Measurements from ENCODE around the gene GLIS1. TPM values are rescaled to one million over a fixed set of nuclear protein-coding genes. Genes with fewer than 3 reads are reported as not detected.
A peak's percentile ranks its signal among the peaks of the same experiment; 100 is the strongest.

Gene GLIS1
- total RNA-seq, 1 donor from 2014 or later, result 1.6 TPM

GRCh38 chr1:53603431-53603830, 135.5 kb downstream of the GLIS1 start:
- Mint-ChIP-seq H3K27me3 (ENCODE audit: low read depth) (peaks cover 4% of the 10 kb centered on the region), H3K4me1 (peaks cover 4% of the 10 kb centered on the region), H3K9me3 (no peaks in the 10 kb centered on the region), H3K27ac (no peak overlapping the region), H3K36me3 (no peaks in the 10 kb centered on the region), H3K4me3 (no peak overlapping the region)
- TF ChIP-seq, protein P1, sequence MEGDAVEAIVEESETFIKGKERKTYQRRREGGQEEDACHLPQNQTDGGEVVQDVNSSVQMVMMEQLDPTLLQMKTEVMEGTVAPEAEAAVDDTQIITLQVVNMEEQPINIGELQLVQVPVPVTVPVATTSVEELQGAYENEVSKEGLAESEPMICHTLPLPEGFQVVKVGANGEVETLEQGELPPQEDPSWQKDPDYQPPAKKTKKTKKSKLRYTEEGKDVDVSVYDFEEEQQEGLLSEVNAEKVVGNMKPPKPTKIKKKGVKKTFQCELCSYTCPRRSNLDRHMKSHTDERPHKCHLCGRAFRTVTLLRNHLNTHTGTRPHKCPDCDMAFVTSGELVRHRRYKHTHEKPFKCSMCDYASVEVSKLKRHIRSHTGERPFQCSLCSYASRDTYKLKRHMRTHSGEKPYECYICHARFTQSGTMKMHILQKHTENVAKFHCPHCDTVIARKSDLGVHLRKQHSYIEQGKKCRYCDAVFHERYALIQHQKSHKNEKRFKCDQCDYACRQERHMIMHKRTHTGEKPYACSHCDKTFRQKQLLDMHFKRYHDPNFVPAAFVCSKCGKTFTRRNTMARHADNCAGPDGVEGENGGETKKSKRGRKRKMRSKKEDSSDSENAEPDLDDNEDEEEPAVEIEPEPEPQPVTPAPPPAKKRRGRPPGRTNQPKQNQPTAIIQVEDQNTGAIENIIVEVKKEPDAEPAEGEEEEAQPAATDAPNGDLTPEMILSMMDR (IDR thresholded peaks at IDR 0.05; ENCODE audit: unreplicated experiment), result no peak
- peak in 1 of 2 experiments; percentile 9 for DNase-seq (ENCODE audit: low spot score in 2 of 2, unreplicated experiment in 2 of 2)

DNA sequence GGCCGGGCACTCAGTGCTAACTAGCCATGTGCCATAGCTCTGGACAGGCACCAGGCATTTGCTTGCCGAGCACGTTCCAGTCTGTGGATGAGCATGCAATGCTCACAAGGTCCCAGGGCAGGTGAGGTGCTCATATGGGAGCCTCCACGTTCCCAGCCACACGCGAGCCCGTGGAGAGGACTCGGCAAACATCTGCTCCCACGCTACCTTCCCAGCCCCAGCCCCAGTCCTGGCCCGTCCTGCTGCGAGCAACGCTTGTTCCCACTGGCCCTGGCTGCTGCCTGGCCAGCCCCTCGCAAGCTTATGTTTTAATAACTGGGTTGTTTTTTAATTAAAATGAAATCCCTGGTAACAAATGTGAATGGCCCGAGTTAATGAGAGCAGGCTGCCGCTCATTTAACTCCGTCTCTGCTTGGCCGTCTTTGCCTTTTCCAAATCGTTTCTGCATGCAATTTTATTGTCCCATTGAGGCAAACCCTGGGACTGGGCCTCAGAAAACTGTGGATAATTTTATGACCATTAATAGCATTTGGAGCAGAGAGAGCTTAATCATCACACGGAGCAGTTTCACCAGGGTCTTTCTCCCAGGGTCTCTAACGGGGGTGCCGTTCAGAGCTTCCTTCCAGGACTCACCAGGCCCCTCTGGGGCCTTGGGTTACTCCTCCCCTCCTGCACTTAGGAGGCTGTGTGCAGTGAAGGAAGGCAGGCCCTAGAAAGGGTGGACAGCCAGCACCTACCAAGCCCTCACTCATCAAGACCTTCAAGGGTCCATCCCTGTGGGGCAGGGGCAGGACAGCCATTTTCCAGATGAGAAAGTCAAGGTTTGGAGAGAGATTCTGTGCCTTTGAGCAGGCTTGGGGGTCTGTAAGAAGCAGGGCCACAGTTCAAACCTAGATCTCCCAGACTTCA, 136.8 kb downstream of the GLIS1 start:
- H3K4me3 Mint-ChIP-seq, result no peak overlapping the region
- no peaks in the 10 kb centered on the region for H3K9me3 Mint-ChIP-seq
- no peak overlapping the region for H3K27ac Mint-ChIP-seq
- no peak for DNase-seq (ENCODE audit: low spot score in 2 of 2, unreplicated experiment in 2 of 2)
- no peaks in the 10 kb centered on the region for H3K36me3 Mint-ChIP-seq
- peaks cover 4% of the 10 kb centered on the region for H3K4me1 Mint-ChIP-seq
- H3K27me3 Mint-ChIP-seq (ENCODE audit: low read depth), result peaks cover 4% of the 10 kb centered on the region
- TF ChIP-seq, protein P1 (IDR thresholded peaks at IDR 0.05; ENCODE audit: unreplicated experiment), result no peak

GRCh38 chr1:53601031-53601745, 137.8 kb downstream of the GLIS1 start:
- Mint-ChIP-seq H3K4me1 (no peaks in the 10 kb centered on the region), H3K9me3 (no peaks in the 10 kb centered on the region), H3K4me3 (no peak overlapping the region), H3K36me3 (no peaks in the 10 kb centered on the region), H3K27me3 (ENCODE audit: low read depth) (peaks cover 4% of the 10 kb centered on the region), H3K27ac (no peak overlapping the region)
- TF ChIP-seq, protein P1 (IDR thresholded peaks at IDR 0.05; ENCODE audit: unreplicated experiment), result no peak
- DNase-seq (ENCODE audit: low spot score in 2 of 2, unreplicated experiment in 2 of 2), result no peak

DNA sequence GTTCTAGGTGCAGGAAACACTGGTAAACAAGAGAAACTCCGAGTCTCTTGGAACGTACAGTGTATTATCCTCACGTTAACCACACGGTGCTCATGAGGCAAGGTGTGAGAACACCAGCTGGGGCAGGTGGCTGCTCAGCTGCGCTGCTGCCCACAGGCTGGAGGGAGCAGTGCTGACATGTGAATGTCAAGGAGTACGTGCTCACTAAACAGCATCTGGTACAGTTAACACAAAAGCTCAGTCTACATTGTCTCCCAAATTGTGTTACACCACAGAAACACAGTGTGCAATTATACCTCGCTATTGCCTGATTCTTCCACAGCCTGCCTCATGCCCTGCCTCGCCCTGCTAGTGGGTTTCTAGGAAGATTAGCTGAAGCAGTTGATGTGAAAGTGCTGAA, 138.4 kb downstream of the GLIS1 start:
- TF ChIP-seq, protein P1 (IDR thresholded peaks at IDR 0.05; ENCODE audit: unreplicated experiment), result no peak
- H3K36me3 Mint-ChIP-seq, result no peaks in the 10 kb centered on the region
- no peak overlapping the region for H3K4me3 Mint-ChIP-seq
- no peak overlapping the region for H3K27ac Mint-ChIP-seq
- H3K9me3 Mint-ChIP-seq, result no peaks in the 10 kb centered on the region
- H3K4me1 Mint-ChIP-seq, result no peaks in the 10 kb centered on the region
- no peak for DNase-seq (ENCODE audit: low spot score in 2 of 2, unreplicated experiment in 2 of 2)
- peaks cover 4% of the 10 kb centered on the region for H3K27me3 Mint-ChIP-seq (ENCODE audit: low read depth)

DNA sequence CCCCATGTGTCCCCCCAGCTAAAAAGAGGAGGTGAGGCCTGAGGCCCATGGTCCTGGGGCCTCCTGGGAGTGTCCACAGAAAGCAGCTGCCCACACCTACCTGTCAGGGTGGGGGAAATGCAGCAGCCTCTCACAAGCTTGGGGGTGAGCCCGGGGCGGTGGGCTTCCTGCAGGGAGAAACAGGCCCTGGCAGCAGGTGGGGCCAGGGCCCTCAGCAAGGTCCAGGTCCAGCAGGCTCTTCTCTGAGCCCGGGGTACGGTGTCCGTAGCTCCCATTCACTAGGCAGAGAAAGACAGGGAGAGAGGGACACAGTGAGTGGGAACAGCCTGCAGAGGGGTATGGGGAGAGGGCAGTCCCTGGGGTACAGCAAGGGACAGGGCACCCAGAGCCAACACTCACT, 139.0 kb downstream of the GLIS1 start:
- no peak for DNase-seq (ENCODE audit: low spot score in 2 of 2, unreplicated experiment in 2 of 2)
- TF ChIP-seq, protein P1 (IDR thresholded peaks at IDR 0.05; ENCODE audit: unreplicated experiment), result no peak
- no peaks in the 10 kb centered on the region for H3K9me3 Mint-ChIP-seq
- no peaks in the 10 kb centered on the region for H3K4me1 Mint-ChIP-seq
- no peak overlapping the region for H3K4me3 Mint-ChIP-seq
- H3K27ac Mint-ChIP-seq, result no peak overlapping the region
- H3K27me3 Mint-ChIP-seq (ENCODE audit: low read depth), result peaks cover 4% of the 10 kb centered on the region
- no peaks in the 10 kb centered on the region for H3K36me3 Mint-ChIP-seq

All from mesothelial cell of epicardium (in vitro differentiated cells).